A204.1 (cell line): Measurements from ENCODE around the gene DUSP8.

ENCODE experiments used
- FAIRE-seq: peaks from 2 replicates; lab custom pipeline; 2012; peaks lifted over from hg19 to GRCh38; lab: Jason Lieb, UNC

Gene DUSP8

DNA sequence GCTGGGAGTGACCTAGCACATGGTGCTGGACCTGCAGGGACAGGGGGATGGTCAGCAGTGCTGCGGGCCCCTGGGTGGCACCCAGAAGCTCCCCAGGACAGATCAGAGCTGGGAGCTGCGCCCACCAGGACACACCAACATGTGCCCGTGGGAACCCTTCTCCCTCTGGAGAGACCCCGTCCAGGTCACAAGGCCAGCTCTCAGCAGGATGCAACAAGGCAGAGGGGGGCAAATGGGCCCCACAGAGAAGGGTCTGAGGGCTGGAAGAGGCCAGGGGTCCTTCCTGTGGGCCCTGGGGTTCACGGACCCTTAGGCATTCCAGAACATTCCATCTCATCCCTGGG lies 6.2 kb downstream of the DUSP8 start:
- no peak for FAIRE-seq

DNA sequence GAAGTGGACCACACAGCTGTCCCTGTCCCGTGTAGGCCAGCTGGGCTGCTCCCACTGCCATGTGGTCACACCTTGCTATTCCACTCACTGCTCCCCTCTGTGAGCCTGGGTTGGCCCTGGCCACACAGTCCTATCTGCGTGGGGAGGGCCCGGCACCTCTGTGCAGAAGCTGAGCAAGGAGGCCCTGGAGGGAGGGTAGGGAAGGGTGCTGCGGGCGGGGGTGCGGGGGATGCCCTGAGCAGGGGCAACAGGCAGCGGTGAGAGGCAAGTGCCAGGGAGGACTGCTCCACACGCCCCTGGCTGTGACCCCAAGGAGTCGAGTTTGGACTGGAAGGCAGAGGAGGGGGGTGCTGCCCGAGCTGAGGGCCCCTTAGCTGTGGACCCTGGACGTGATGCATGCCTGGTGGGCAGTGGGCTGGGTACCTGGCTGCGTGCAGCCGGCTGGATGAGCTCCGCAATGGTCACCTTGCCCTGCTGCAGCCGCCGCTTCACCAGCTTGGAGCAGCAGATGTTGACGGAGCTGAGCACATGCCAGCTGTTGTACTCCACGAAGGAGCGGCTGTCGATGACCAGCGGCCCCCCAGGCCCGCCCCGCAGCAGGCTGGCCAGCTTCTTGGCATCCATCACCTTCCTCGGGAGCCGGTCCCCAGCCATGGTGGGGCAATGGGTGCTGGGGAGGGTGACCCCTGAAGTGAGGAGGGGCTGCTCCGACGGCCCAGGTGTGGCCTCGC lies 6.7 kb downstream of the DUSP8 start:
- no peak for FAIRE-seq

DNA sequence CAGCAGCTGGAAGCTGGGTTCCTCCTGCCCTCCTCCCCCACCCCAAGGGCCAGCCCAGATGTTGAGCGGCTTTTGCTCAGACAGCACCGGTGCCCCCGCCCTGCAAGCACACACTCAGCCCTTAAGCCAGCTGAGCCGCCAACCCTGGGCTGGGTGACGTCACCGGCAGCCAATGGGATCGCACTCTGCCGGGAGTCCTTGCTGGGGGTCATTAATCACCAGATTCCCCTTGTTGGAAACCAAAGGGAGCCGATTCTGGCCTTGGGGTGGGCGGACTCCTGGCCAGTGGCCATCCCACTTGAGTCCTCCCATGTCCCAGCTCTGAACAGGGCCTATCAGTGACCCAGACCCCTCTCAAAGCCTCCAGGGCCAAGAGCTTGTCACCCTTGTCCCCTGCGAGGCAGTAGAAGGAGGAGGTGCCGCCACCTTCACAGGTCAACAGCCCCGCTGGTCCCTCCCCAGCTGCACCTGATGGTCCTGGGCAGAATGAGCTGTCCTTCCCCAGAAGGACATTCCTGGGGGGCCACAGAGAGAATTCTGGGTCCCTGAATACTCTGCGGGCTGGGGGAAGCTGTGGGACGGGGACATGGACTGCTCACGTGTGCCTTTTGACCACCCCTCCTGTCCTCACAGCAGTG lies 7.4 kb downstream of the DUSP8 start:
- no peak for FAIRE-seq

DNA sequence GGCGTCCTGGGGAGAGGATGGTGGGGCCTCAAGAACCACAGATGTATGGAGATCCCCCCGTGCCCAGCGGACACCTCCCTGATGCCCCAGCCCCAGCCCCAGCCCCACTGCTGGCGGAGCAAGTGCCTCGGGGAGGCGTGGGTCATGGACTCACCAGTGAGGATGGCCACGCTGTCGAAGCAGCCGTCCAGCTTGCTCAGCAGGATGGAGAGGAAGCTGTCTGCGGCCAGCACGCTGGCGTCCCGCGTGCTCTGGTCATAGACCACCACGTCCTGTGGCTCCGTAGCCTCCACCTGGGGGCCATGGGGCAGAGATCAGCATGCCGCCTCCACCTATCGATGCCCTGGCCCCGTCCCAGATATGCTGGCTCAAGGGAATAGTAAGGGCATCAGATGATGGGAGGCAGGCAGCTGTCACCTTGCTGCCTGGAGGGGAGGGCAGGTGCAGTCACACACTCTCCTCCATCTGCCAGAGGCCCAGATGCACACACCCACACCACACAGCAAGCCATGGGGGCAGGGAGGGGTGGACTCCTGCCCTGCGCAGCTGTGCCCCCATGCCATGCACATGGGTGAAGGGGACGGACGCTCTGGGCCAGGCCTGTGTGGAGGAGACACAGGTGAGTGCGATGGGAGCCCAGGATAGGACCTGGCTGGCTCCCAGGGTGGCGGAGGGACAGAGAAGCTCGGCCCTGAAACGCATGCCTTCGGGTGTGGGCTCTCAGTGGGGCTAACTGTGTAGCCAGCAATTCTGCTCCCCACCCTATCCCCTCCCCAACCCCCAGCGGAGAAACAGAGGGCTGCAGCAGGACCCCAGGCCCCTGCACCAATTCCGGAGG lies 8.2 kb downstream of the DUSP8 start:
- FAIRE-seq = no peak

DNA sequence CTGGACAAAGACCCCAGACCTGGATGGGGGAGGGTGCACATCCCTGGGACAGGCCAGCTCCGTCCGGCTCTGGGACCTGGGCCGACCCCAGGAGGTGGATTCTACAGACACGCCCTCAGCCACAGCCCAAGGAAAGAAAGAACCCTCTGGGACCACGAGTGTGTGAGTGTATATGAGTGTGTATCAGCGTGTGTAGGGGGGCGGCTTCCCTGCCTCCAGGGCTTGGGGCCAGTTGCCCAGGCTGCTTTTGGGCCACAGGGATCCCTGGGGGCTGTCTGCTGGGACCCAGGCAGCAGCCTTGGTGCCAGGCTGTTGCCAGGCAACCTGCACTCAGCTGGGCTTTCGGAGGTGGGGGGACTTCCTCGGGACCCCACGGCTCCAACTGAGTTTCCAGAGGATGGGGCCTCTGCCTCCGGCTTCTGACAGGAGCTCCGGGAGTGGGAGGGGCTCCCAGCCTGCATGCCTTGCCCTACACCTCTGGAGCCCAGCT lies 8.9 kb downstream of the DUSP8 start:
- FAIRE-seq = no peak

DNA sequence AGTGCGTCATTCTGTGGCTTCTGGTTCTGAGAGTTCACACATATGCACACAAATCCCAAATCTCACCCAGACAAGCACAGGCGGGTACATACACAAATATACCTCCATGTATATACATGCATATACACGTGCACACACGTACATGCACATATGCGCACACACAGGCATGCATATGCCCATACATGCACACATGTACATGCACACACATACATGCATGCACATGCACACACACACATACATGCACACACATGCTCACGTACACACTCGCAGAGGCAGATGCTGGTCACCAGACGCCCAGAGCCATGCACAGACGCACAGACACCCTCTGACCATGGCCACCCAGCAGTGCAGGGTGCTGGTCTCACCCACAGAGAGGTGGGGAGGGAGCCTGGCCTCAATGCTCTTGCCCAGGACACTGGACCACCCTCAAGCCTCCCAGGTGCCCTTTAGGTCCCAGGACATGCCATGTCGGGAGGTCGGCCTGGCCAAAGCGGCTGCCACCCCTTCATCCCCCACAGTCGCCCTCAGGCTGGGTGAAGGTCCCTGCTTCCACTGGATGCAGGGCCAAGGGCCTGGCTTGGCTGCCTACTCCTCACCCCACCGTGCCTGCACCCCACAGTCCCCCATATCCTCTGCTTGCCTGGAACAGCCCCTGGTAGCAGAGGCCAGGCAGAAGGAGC lies 9.5 kb downstream of the DUSP8 start:
- no peak for FAIRE-seq

DNA sequence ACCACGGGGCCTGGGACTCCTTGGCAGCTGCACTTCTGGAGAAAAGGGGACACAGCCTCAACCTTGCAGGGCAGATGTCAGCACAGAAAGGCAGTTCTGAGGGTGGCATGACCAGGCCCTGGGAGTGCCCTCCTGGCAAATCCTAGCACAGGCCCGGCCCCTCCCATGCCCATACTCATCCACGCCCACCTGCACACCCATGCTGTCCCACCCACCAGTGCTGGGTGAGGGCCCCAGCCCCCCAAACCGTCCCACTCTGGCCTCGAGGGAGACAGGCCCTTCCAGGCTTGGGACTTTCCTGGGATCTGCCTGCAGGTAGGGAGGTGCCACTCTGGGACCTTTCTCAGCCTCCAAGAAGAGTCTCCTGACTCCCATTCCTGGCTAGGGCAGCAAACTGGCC lies 10.1 kb downstream of the DUSP8 start:
- FAIRE-seq = no peak

DNA sequence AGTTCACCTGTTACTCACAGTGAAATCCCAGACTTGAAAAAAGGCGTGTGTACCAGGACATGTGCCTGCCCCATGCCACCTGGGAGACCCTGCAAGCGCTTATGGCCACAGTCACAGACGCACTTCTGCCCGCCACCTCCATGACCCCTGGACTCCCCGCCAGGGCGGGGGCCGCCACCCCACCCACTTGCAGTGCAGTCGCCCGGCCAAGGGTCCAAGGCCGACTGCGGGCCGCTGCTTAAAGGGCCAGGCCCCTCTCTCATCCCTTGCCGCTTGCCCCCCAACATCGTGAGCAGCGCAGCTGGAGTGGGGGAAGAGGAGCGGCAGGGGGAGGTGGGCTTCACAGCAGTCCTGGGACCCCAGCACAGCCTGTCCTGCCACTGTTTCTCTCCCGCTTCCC lies 10.8 kb downstream of the DUSP8 start:
- no peak for FAIRE-seq

DNA sequence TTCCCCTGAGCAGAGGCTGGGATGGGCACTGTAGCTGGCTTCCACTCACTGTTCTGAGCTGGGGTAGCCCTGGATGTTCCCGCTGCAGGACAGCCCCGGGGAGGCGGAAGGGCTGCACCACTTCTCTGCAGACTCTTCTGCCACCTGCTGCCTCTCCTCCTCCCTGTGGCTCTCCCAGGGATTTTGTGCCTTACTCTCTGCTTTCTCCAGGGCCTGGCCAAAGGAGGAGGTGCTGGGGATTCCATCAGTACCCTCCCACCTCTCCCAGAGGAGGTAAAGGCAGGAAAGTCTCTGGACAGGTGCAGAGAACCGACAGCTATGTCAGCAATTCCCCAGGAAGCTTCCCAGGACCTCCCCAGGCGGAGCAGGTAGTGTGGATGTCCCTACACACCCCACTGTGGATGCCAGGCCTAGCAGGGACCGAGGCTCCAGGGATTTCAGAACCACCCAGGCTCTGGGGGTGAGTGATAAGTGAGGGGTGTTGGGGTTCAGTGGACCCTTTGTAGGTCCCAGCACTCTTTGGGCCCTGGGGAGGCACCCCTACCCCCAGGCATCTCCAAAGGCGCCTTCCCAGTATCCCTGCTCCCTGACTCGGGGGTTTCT lies 11.3 kb downstream of the DUSP8 start:
- no peak for FAIRE-seq

DNA sequence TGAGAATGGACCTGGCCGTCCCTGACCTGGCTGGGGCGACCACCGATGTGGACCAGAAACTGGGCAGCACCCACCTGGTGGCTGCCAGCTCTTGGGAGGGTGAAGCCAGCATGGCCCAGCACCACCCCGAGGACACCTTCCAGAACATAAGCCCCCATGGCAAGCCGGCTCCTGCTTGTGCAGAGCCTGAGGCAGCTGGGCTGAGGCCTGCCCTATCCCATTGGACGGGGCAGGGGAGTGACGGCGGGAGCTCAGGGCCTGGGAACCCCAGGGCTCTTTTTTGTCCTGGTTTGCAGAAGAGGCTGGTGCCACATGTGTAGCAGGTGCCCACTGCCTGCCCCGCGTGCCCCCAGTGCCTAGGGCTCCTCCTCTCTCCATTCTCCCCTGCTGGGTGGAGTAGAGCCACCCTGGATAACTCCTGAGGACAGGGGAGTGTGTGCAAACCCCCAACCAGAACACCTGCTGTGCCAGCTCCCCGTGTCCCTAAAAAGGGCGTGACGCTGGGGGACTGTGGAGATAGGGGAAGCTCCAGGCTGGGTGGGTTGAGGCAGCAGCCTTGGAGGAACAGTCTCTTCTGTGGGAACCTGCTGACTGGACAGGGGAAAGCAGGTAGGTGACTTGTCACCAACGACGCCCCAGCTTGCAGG lies 11.9 kb downstream of the DUSP8 start:
- FAIRE-seq = no peak

DNA sequence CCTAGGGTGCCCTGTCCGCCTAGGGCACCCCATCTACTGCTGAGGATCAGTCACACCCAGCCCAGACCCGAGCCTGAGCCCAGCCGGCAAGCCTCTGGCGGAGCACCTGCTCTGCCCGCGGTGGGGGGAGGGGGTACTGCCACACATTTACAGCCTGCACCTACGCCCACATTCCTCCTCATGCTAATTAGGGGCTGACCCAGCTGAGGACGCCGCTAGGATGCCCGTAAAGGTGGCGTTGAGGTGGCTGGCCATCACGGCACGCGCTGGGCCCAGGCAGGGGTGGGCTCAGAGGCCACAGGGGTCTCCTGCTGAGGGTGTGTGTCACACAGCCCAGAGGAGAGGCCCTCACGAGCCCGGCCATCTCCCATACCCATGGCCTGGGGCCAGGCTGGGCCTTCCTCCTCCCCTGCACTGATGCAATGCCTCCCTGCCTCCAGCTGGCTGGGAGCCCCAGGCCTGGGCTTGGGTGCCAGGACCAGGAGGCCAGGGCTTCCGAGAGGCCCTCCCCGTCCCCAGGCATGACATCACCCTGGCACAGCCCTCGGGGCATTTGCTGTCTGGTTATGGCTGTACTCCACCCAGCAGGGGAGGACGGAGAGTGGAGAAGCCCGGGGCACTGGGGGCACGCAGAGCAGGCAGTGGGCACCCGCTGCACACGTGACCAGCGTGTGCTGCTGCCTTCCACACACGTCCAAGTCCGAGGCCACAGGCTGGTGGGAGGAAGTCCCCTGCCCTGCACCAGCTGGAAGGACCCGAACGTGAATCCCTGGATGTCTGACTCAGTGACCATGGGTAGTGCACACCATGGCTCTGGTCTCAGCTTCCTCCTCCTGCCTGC lies 12.7 kb downstream of the DUSP8 start:
- no peak for FAIRE-seq

DNA sequence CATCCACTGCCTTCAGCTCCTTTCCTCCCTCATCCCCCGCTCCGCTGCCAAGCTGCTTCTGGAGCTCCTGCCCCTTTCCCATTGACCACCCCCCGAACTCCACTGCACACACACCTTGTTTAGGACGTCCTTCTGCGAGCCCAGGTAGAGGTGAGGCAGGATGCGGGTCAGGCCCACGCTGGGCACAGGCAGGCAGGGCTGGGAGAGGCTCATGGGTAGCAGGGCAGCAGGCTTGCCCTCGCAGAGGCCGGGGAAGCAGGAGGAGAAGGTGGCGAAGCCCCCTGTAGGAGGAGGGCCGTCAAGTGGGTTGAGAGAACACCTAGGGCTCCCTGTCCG lies 13.3 kb downstream of the DUSP8 start:
- no peak for FAIRE-seq

DNA sequence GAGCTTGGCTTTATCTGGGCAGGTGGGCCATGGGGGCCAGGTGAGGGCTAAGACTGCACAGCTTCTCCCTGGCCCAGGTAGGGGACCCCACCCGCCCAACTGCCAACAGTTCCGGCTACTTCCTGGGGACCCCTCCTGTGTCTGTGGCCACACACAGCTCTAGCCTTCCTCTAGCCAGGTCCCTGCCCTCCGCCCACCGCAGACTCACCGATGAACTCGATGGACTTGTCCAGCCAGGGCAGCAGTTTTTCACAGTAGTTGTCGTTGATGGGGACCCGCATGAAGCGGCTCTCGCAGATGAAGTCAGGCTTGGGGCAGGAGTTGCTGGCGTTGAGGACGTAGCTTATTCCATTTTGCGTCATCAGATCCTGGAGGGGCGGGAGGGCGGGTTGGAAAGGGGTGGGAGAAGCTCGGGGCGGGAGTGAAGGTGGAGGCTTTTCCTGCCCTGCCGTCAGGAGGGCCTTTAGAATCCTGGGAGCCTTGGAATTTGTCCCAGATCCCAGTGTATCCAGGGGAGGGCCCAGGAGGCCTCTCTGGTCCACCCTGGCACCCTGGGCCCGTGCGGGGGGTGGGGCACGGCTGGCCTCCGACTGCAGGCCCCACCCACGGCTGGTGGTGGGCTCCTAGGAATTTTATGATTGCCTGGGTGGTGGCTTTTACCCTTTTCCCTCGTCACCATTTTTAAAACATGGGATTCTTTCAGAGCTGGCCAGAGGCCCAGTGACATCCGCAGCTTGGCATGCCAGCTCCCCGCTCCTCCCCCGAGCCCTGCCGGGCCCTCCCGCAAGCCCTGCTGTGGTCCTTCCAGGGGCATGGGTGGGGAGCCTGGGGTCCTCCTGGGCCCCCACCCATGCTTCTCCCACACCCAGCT lies 13.9 kb downstream of the DUSP8 start:
- FAIRE-seq = no peak

DNA sequence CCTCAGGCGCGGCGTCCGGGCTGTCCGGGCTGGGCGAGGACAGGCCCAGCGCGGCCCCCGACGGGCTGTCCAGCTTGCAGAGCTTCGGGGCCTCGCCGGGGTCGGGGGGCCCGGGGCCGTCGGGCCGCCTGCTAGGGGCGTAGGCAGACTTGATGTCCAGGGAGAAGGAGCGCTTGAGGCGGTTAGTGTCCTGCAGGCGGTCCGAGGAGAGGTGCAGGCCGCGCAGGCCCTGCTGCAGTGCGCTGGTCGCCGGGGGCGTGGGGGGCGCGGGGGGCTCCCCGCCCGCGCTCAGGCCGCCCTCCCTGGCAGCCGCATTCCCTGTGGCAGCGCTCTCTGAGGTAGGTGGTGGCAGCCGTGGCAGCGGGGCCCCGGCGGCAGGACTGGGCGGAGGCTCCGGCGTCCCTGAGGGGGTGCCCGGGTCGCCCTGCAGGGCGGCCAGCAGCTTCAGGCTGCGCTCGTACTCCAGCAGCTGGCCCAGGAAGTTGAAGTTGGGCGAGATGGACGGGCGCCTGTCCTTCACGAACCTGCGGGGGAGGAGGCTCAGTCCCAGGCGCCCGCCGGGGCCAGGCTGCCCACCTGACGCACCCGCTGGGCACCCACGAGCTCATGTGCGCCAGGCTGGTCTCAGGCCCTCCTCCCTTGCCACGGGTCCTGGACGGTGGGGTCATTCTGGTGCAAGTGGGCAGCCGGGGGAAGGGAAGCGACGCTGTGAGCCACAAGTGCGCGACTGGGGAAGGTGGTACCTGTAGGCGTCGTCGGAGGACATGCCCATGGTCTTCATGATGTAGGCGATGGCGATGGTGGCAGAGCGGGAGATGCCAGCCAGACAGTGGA lies 14.8 kb downstream of the DUSP8 start:
- no peak for FAIRE-seq

DNA sequence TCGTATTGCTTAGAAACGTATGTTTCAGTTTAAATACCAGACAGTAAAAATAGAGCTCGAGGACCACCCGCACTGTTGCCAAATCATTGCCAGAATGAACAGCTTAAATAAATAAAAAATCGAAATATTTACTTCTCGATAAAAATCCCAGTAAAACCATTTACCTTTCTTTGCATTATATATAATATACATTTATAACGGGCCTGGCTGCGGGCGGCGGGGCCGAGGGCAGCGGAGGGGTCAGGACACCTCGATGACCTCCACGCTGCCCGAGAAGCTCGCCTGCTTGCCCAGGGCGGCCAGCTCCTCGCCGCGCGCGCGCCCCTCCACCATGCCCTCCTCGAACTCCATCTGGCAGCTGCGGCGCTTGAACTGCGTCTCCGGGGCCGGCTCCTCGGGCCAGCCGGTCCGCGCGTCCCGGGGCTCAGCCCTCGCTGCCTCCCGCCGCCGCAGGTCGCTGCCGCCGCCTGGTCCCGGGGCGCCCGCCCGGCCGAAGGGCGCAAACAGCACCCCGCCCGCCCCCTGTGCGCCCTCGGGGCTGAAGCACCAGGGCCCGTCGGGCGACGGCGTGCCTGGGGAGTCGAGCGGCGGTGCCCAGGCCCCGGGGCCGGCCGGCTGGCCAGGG lies 15.7 kb downstream of the DUSP8 start:
- no peak for FAIRE-seq

DNA sequence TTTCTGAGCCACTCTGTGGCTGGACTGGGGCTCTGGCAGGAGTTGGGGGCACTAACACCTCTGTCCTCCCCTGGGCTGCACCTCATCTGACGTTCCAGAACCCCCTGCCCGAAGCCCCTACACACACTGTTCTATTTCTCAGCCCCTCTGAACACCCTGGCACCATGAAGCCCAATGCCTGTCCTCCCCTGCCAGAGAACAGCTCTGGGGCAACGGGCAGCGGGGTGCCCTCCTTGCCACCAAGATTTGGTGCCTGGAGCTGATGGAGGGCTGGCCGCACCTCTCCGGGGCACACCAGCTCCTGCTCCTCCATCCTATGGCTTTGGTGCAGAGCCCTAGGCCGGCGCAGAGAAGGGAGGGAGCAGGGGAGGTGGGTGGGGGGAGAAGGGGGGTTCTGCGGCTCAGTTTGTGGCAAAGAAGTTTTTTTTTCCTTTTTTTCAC lies 16.3 kb downstream of the DUSP8 start:
- no peak for FAIRE-seq

DNA sequence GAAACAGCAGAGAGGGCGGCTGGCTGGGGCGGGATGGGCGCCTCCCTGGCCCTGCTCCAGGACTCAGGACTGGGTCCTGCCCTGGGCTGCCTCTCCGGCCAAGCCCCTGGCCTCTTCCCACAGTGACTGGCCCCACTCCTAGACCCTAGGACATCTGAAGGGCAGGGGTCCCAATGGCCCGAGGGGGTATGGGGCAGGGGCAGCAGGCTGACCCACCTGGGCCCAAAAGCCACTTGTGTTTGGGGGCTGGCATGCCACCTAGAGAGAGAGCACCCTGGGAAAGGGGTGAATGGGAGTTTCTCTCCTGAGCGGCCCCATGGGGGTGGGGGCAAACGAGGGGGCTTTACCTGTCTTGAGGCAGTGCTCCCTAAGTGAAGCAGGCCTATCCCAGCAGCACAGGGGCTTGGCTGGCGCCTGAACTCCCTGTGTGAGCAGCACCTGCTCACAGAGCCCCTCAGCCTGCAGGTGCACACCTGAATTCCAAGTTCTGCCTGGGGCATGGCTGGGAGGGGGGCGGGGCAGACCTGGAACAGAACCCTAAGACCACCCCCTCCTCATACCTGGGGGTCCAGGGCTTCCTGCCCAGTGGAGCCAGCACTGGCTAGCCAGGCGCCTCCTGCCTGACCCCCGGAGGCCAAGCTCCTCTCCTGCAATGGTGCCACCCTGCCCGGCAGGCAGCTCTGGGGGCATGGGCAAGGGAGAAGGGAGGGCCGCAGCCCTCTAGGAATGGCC lies 16.9 kb downstream of the DUSP8 start:
- no peak for FAIRE-seq
